G401 (cell line): ENCODE measurements around the gene MICALL2. TPM values are rescaled to one million over a fixed set of nuclear protein-coding genes. Genes with fewer than 3 reads are reported as not detected.

ENCODE experiments used
- DNase-seq: peaks from one replicate; pipeline ENCODE4 v3.0.0-alpha.2; 2015; ENCODE audit warnings: low spot score
- in situ Hi-C: cut with HindIII; loops from 2 replicates; pipeline ENCODE4 v1.10.0; 2016; ENCODE audit warnings: low sequenced_read_pairs, mixed read lengths
- total RNA-seq: library from RNA; depleted of rRNA; stranded (reverse); fragments of >200 nt; shearing (Covaris generic); gene quantifications from 2 replicates; pipeline ENCODE4 v1.2.3, GENCODE V29; 2014

MICALL2 gene
- total RNA-seq, 1 experiment from 2014 or later, result 13.0 TPM

GRCh38 chr7:1494447-1494846 lies 35.2 kb upstream of the MICALL2 start:
- no peak for DNase-seq
- in situ Hi-C loops, result no loop called here

DNA sequence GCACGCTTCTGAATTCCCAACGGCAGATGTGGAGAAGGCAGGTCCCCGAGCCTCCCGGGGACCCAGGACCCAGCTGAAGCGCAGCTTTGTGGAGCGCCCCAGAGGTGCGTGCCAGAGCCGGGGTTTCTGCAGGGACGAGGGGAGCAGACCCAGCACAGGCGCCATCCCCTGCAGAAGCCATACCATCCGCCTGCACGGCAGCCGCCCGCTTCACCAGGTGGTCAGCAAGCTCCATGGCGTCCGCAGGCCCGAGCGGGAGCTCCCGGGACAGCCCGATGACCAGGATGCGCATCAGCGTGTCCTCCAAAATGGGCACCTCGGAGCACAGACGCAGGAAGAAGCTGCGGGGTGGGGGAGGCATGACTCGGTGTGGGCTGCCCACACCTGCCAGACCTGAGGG lies 34.3 kb upstream of the MICALL2 start:
- DNase-seq, result no peak
- in situ Hi-C loops, result no loop called here

GRCh38 chr7:1493129-1493528 lies 33.9 kb upstream of the MICALL2 start:
- no peak for DNase-seq
- in situ Hi-C loops, result no loop called here

DNA sequence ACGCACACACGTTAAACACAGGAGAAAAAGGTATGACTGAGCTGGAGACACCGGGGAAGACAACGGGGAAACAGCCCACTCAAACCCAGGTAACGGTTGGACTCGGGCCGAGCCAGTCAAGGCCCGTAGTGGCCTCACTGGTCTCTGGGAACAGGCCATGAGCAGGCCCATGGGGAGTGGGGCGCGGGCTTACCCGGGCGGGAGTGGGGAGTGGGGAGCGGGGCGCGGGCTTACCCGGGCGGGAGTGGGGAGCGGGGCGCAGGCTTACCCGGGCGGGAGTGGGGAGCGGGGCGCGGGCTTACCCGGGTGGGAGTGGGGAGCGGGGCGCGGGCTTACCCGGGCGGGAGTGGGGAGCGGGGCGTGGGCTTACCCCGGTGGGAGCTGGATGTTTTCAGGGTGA lies 33.4 kb upstream of the MICALL2 start:
- DNase-seq, result no peak
- in situ Hi-C loops, result no loop called here

GRCh38 chr7:1492221-1492620 lies 33.0 kb upstream of the MICALL2 start:
- DNase-seq, result no peak
- in situ Hi-C loops, result no loop called here

DNA sequence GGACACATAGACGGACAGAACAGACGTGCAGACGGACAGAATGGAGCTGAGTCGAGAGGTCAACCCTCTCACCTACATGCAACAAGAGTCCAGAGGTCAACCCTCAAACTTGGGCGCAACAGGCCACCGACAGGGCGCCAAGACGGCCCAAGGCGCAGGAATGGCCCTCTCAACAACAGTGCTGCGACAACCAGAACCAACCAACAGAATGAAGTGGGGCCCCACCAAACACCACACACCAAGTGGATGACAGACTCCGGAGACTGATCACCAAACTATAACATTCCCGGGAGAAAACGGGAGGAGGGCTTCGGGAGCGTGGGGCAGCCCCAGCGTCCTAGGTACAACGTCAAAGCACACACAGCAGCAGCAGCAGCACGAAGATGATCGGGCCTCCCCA lies 31.6 kb upstream of the MICALL2 start:
- in situ Hi-C loops, result no loop called here
- no peak for DNase-seq

DNA sequence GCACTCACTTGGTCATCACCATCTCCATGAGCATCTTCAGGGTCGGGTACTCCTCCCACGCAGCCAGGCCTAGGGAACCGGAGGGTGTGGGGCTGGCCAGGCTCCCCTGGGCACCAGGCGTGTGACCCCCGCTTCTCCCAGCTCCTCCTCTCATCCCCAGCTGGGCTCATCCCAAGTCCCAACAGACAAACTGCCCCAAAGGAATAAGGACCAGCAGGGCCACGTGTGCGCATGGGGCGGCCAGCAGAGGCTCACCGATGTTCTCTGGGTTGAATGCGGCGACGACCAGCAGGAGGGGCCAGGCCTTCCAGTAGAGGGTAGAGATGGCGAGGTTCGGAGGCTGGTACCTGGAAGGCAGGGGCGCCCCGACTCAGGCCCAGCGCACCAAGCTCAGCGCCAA lies 30.1 kb upstream of the MICALL2 start:
- no peak for DNase-seq
- in situ Hi-C loops, result no loop called here

- in situ Hi-C loops, result no loop called here
- no peak for DNase-seq
These were observed 28.7 kb upstream of the MICALL2 start for GRCh38 chr7:1488016-1488415.

- no peak for DNase-seq
- in situ Hi-C loops, result no loop called here
These were observed 28.2 kb upstream of the MICALL2 start for GRCh38 chr7:1487466-1487865.

GRCh38 chr7:1486571-1486970 lies 27.3 kb upstream of the MICALL2 start:
- in situ Hi-C loops, result no loop called here
- no peak for DNase-seq

DNA sequence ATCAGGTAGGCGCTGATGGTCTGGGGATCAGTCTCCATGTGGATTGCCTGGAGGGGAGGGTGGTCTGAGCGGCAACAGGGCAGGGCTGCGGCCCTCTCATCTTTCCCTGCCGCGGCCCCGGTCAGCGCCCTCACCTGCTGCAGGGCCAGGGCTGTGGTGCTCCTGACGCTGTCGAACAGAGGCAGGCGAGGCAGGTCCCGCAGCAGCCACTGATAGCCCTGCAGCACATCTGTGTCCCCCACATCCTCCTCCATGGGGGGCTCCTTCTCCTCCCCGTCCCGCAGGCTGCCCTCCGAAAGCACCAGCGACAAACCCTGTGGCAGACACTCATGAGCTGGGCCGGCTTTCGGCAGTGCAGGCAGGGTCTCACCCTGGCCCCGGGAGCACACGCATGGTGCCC lies 25.9 kb upstream of the MICALL2 start:
- DNase-seq, result no peak
- in situ Hi-C loops, result no loop called here

- DNase-seq, result no peak
- in situ Hi-C loops, result no loop called here
These were observed 25.3 kb upstream of the MICALL2 start for GRCh38 chr7:1484569-1484968.

GRCh38 chr7:1483536-1484505 lies 24.6 kb upstream of the MICALL2 start:
- no peak for DNase-seq
- in situ Hi-C loops, result no loop called here

DNA sequence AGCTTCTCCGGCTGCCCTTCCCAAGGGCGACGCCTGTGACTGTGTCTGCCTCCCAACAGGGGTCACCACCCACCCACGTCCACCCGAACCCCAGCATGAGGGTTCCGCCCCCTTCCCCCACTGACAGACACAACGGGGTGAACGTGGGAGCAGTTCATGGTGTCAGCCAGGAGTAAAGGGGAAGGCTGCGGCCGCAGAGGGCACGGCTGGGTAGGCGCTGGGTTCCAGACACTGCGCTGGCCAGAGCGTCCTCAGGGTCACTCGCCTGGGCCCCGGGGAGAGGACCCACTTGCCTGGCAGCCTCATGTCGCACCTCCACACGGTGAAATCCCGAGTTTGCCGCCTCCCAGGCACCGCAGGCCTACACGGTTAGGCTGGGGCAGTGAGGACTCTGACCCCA lies 23.8 kb upstream of the MICALL2 start:
- in situ Hi-C loops, result no loop called here
- DNase-seq, result no peak

DNA sequence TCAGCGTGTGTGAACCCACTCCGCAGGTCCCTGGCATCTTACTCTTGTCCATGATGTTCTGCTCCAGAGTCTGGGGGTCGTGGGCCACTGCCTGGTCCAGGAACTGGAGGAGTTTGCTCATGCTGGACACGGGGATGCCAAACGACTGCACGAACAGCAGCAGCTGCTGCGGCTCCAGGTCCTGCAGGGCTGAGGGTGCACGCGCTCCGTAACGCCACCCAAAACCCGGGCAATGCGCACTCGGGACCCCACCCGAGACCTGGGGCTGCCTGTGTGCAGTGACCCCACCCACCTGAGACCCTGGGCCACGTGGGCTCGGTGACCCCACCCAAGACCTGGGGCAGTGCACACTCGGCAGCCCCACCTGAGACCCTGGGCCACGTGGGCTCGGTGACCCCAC lies 22.0 kb upstream of the MICALL2 start:
- DNase-seq, result no peak
- in situ Hi-C loops, result no loop called here

DNA sequence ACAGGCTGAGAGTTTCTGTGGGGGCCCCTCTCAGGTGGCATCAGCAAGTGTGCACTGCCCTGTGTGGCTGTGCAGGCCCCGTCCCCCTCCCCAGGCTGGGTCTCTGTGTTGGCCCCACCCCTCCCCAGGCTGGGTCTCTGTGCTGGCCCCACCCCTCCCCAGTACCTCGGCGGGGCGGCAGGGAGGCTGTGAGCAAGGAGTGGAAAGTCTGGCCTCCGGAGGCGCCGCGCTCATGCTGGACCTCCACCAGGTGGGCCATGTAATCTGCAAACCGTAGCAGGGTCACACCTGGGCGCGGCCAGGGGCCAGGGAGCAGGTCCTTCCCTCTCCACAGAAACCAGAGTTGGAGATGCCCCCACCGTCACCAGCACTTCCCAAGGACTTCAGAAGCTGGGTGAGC lies 21.4 kb upstream of the MICALL2 start:
- in situ Hi-C loops, result no loop called here
- no peak for DNase-seq

DNA sequence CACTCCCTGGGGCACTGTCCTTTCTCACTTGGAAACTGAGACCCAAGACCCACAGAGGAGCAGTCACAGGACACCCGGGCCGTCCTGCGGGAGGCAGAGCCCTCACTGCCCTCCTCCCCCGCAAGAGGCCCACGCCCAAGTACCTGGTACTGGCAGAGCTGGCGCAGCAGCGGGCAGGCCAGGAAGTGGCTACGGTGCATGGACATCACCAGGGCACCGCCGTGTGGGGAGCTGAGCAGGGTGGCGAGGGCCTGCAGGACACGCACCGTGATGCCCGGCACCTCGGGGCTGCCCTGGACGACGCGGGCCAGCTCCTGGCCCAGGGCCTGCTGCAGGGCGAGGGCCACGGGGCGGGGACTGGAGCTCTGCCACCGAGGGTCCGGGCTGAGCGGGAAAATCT lies 20.0 kb upstream of the MICALL2 start:
- in situ Hi-C loops, result no loop called here

GRCh38 chr7:1478480-1478879 lies 19.2 kb upstream of the MICALL2 start:
- DNase-seq, result no peak
- in situ Hi-C loops, result no loop called here

More for the DNA sequence above, 20.0 kb upstream of the MICALL2 start:
- no peak for DNase-seq

DNA sequence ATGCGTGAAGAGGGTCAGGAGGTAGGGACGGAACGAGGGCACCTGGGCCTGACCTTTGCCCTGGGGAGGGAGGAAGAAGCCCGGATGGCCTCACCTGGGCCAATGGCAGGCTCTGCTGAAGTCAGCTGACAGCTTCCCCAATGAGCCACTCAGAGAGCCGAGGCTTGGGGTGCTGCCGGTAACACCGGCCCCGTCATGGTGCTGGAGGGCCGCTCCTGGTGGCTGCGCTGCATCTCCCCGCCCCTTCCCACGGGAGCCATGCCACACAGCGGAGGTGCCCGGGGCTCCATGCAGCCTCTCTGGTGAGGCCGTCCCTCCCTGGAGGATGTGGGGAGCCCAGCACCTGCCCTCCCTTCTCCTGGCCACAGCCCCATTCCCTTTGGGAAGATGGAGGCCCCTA lies 17.6 kb upstream of the MICALL2 start:
- in situ Hi-C loops, result no loop called here
- DNase-seq, result no peak

- in situ Hi-C loops, result no loop called here
- DNase-seq, result no peak
These were observed 16.7 kb upstream of the MICALL2 start for GRCh38 chr7:1475991-1476390.

GRCh38 chr7:1475393-1475792 lies 16.1 kb upstream of the MICALL2 start:
- in situ Hi-C loops, result no loop called here
- no peak for DNase-seq
